ENCODE measurements around the gene SERTM1.

DNA sequence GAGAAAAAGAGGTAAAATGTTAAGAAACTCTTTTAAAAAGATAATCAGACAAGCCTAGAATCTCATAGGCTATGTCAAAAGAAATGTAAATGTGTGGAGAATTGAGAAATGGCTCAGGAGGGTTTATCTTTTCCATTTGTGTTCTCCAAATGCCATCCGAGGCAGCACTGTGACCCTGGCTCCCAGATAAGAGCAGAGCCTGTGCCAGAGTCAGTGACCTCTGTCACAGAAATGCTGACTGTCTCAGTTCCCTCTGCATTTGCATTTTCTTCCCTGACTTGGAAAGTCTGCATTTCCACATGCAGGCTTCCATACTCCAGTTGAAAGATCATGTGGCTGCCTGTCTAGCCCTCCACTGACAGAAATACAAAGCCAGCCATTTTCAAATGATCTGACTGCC lies 42.0 kb downstream of the SERTM1 start:
- TF ChIP-seq, protein P1, sequence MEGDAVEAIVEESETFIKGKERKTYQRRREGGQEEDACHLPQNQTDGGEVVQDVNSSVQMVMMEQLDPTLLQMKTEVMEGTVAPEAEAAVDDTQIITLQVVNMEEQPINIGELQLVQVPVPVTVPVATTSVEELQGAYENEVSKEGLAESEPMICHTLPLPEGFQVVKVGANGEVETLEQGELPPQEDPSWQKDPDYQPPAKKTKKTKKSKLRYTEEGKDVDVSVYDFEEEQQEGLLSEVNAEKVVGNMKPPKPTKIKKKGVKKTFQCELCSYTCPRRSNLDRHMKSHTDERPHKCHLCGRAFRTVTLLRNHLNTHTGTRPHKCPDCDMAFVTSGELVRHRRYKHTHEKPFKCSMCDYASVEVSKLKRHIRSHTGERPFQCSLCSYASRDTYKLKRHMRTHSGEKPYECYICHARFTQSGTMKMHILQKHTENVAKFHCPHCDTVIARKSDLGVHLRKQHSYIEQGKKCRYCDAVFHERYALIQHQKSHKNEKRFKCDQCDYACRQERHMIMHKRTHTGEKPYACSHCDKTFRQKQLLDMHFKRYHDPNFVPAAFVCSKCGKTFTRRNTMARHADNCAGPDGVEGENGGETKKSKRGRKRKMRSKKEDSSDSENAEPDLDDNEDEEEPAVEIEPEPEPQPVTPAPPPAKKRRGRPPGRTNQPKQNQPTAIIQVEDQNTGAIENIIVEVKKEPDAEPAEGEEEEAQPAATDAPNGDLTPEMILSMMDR (IDR thresholded peaks at IDR 0.05) = no peak
- TF ChIP-seq POLR2A (IDR thresholded peaks at IDR 0.05) = no peak

All from thyroid gland (tissue), 4 donors.